ENCODE data around the gene TBKBP1.
"Not testable (repeated sequence)": the region's sequence is repeated elsewhere in the genome, so short reads cannot be mapped to it uniquely, and the experiment has no call there.

TBKBP1 gene

DNA sequence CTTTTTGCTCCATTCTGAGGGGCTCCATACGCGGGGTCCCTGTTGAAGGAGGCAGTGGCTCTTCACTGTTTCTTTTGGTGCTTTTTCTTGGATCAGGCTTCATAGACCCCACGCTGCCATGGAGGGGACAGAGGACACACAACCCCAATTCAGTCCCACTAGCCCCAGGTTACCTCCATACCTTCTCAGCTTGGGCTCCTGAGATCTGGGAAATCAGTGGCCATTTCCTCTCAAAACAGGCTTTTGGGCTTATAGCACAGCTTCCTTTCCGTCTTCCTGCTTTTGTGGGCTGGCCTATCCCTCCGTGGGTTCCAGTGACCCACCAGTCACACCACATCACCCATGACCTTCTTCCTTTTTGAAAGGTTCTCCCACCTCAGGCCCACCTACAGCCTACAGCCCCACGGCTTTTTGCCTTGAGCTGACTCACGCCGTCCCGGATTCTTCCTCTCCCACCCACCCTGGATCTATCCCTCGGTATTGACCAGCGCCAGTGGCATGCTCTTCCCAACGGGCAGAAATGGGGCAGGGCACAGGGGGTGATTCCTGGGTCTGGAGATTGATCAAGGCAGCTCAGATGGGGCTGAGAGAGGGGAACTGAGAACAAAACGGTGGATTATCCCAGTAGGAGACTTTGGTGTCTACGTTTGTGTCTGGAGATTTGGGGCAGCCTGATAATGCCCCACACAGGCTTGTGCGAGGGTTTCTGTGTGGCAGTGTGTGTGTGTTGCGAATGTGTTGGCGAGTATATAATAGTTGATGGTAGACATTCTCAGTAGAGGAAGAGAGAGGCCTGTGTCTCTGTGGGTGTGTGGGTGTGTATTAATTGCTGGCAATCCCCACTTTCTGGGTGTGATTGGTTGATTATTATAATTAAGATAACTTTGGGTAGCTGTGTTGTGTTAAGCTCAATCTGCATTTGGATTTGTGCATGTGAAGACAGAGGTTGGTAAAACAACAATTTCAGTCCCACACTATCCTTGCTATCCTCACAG is 42.8 kb downstream of the TBKBP1 start:
- ChIA-PET CTCF (interaction anchor here (1.1 to 2.6 kb wide), 5 partner anchors 17 to 39 kb away, joined by 3 to 8 read pairs (median 6); no protein-coding TSS in a partner anchor), POLR2A (no interaction called here)
- DNase-seq (ENCODE audit: extremely low spot score) = no peak
- TF ChIP-seq, protein P1, sequence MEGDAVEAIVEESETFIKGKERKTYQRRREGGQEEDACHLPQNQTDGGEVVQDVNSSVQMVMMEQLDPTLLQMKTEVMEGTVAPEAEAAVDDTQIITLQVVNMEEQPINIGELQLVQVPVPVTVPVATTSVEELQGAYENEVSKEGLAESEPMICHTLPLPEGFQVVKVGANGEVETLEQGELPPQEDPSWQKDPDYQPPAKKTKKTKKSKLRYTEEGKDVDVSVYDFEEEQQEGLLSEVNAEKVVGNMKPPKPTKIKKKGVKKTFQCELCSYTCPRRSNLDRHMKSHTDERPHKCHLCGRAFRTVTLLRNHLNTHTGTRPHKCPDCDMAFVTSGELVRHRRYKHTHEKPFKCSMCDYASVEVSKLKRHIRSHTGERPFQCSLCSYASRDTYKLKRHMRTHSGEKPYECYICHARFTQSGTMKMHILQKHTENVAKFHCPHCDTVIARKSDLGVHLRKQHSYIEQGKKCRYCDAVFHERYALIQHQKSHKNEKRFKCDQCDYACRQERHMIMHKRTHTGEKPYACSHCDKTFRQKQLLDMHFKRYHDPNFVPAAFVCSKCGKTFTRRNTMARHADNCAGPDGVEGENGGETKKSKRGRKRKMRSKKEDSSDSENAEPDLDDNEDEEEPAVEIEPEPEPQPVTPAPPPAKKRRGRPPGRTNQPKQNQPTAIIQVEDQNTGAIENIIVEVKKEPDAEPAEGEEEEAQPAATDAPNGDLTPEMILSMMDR (IDR thresholded peaks at IDR 0.05; ENCODE audit: control extremely low read depth, extremely low read depth, low read depth, missing control alignments) = no peak

DNA sequence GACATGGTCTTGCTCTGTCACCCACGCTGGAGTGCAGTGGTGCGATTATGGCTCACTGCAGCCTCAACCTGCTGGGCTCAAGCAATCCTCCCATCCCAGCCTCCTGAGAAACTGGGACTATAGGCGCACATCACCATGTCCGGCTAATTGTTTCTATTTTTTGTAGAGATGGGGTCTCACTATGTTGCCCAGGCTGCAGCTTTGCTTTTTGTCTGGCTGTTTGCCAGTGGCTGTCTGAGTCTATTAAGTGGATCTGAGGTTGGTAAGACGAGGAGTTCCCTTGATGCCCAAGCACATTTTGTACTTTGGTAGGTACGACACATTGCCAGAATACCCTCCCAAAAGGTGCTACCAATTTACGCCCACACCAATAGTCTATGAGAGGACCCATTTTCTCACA is 44.2 kb downstream of the TBKBP1 start:
- ChIA-PET POLR2A (no interaction called here), CTCF (no interaction called here)
- DNase-seq (ENCODE audit: extremely low spot score) = no peak
- TF ChIP-seq, protein P1 (IDR thresholded peaks at IDR 0.05; ENCODE audit: control extremely low read depth, extremely low read depth, low read depth, missing control alignments) = no peak

DNA sequence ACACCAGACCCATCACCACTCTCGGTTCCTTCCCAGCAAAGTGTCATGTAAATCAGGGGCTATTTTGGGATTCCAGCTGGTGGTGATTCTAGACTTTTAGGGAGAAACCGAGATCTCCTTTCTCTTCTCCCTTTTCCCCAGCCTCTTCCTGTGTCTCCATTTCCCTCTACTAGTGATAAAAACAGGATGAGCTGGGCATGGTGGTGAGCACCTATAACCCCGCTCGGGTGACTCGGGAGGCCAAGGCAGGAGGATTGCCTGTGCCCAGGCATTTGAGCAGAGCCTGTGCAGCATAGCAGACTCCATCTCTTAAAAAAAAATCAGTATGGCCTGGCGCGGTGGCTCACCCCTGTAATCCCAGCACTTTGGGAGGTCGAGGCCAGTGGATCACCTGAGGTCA is 45.2 kb downstream of the TBKBP1 start:
- DNase-seq (ENCODE audit: extremely low spot score) = no peak
- TF ChIP-seq, protein P1 (IDR thresholded peaks at IDR 0.05; ENCODE audit: control extremely low read depth, extremely low read depth, low read depth, missing control alignments) = no peak
- ChIA-PET POLR2A (no interaction called here), CTCF (no interaction called here)

DNA sequence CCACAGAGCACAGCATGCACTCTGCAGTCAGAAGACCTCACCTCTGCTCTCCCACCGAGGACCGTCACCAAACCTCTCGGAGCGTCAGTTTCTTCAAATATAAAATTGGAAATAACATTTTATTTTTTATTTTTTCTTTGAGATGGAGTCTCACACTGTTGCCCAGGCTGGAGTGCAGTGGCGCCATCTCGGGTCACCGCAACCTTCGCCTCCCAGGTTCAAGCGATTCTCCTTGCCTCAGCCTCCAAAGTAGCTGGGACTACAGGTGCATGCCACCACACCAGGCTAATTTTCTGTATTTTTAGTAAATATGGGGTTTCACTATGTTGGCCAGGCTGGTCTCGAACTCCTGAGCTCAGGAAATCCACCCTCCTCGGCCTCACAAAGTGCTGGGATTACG is 46.0 kb downstream of the TBKBP1 start:
- DNase-seq (ENCODE audit: extremely low spot score); POLR2A ChIA-PET: not testable (repeated sequence)
- CTCF ChIA-PET = interaction anchor here (0.7 kb wide), 1 partner anchor 41 kb away, joined by 3 read pairs; no protein-coding TSS in a partner anchor

DNA sequence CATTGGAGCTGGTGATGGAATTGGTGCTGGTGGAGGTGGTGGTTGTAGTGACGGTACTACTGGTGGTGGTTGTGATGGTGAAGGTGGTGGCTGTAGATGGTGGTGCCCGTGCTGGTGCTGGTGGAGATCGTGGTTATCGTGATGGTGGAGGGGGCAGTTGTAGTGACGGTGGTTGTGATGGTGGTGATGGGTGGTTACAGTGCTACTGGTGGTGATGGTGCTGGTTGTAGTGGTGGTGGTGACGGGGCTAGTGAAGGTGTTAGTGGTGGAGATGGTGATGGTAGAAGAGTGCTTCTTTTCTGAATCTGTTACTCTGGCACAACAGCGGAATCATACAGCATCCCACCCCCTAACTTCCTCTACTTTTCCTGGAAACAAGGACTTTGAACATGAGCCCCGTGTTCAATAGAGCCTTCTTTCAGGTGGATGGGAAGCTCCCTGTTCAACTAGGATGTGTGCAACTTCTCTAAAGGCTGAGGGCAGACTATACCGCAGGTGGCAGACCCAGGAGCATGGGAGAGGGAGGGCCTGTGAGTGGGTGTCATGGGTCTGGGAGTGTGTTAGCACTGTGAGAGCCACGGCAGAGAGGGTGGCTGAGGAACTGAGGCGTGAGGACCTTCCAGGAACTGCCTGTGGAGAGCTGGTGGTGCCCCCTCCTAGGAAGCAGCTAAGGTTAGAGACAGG is 47.3 kb downstream of the TBKBP1 start:
- TF ChIP-seq, protein P1 (IDR thresholded peaks at IDR 0.05; ENCODE audit: control extremely low read depth, extremely low read depth, low read depth, missing control alignments) = no peak
- ChIA-PET CTCF (interaction anchor here (1.1 to 1.9 kb wide), 7 partner anchors 8 to 76 kb away, joined by 3 to 15 read pairs (median 4); partner anchors contain the start of gene TBX21), POLR2A (interaction anchor here (0.5 kb wide), 1 partner anchor 18 kb away, joined by 3 read pairs; no protein-coding TSS in a partner anchor)
- DNase-seq (ENCODE audit: extremely low spot score) = peak; percentile 9

DNA sequence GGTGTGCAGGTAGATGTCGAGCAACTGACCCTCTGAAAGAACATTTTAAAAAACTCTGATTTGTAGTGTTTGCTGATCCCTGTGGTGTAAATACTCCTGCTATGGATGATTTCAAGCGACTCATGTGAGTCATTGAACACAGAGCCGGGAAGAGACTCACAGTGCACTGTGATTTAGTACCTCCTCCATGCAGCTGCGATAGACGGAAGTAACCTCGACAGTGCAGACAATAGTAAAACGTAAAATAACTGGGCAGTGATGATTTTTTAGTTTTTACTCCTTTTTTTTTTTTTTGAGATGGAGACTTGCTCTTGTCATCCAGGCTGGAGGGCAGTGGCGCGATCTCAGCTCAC is 47.8 kb downstream of the TBKBP1 start:
- TF ChIP-seq, protein P1 (IDR thresholded peaks at IDR 0.05; ENCODE audit: control extremely low read depth, extremely low read depth, low read depth, missing control alignments) = no peak
- CTCF ChIA-PET = interaction anchor here (1.1 to 1.9 kb wide), 7 partner anchors 9 to 77 kb away, joined by 3 to 15 read pairs (median 4); partner anchors contain the start of gene TBX21
- POLR2A ChIA-PET = interaction anchor here (0.7 kb wide), 1 partner anchor 551 kb away, joined by 3 read pairs; no protein-coding TSS in a partner anchor

More for the DNA sequence above, 47.8 kb downstream of the TBKBP1 start:
- no peak for DNase-seq (ENCODE audit: extremely low spot score)
